Measurements from ENCODE around the gene MIA2.

DNA sequence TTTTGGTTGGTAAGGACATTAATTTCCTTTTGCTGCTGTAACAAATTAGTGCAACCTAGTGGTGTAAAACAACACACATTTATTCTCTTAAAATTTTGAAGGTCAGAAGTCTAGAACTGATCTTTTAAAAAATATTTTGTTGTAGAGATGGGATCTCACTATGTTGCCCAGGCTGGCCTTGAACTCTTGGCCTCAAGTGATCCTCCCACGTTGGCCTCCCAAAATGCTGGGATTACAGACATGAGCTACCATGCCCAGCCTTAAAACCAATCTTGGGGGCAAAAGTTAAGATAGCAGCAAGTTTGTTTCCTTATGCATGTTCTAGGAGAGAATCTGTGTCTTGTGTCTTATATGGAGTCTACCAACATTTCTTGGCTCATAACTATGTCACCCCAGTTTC is 55.8 kb downstream of the MIA2 start:
- TF ChIP-seq POLR2AphosphoS5 (IDR thresholded peaks at IDR 0.05; ENCODE audit: low read depth, low read length) = no peak
- TF ChIP-seq SIN3A (IDR thresholded peaks at IDR 0.05; ENCODE audit: borderline replicate concordance, insufficient read depth, low read length) = no peak

All from PFSK-1 (cell line).